ENCODE measurements around the gene TRMT112.
A peak's percentile ranks its signal among the peaks of the same experiment; 100 is the strongest.

The TRMT112 gene

GRCh38 chr11:64287676-64288352 is 29.5 kb downstream of the TRMT112 start:
- no peaks in the 10 kb centered on the region for H3K9me3 ChIP-seq (ENCODE audit: insufficient read depth, low read length)
- no peak for DNase-seq (ENCODE audit: low read depth, low spot score)
- H3K27me3 ChIP-seq (ENCODE audit: insufficient read depth, insufficient read length) = peaks cover 38% of the 10 kb centered on the region
- no peak overlapping the region for H3K4me3 ChIP-seq (ENCODE audit: insufficient read length, low read depth)
- peaks cover 13% of the 10 kb centered on the region for H3K36me3 ChIP-seq (ENCODE audit: insufficient read depth, insufficient read length, low read length)
- H3K4me1 ChIP-seq (ENCODE audit: insufficient read depth, insufficient read length) = peaks cover 11% of the 10 kb centered on the region
- TF ChIP-seq SUZ12 (IDR thresholded peaks at IDR 0.05; ENCODE audit: extremely low read depth, insufficient read depth, insufficient read length) (no peak), ZNF274 (IDR thresholded peaks at IDR 0.05; ENCODE audit: low read depth, low read length) (no peak), YY1 (IDR thresholded peaks at IDR 0.05; ENCODE audit: insufficient read depth, insufficient read length) (no peak)
- H3K9ac ChIP-seq (ENCODE audit: insufficient read length, low read depth) = no peak overlapping the region

- no peak overlapping the region for H3K9ac ChIP-seq (ENCODE audit: insufficient read length, low read depth)
- no peak for TF ChIP-seq ZNF274 (IDR thresholded peaks at IDR 0.05; ENCODE audit: low read depth, low read length)
- TF ChIP-seq SUZ12 (IDR thresholded peaks at IDR 0.05; ENCODE audit: extremely low read depth, insufficient read depth, insufficient read length) = no peak
- TF ChIP-seq YY1 (IDR thresholded peaks at IDR 0.05; ENCODE audit: insufficient read depth, insufficient read length) = no peak
- no peaks in the 10 kb centered on the region for H3K9me3 ChIP-seq (ENCODE audit: insufficient read depth, low read length)
- H3K4me3 ChIP-seq (ENCODE audit: insufficient read length, low read depth) = no peak overlapping the region
- DNase-seq (ENCODE audit: low read depth, low spot score) = no peak
- peaks cover 20% of the 10 kb centered on the region for H3K36me3 ChIP-seq (ENCODE audit: insufficient read depth, insufficient read length, low read length)
- H3K4me1 ChIP-seq (ENCODE audit: insufficient read depth, insufficient read length) = peaks cover 6% of the 10 kb centered on the region
- peaks cover 28% of the 10 kb centered on the region for H3K27me3 ChIP-seq (ENCODE audit: insufficient read depth, insufficient read length)
Measured at GRCh38 chr11:64286801-64287159, 30.6 kb downstream of the TRMT112 start.

- Histone ChIP-seq H3K9ac (ENCODE audit: insufficient read length, low read depth) (peak overlapping the region; percentile 93), H3K27me3 (ENCODE audit: insufficient read depth, insufficient read length) (peaks cover 21% of the 10 kb centered on the region), H3K36me3 (ENCODE audit: insufficient read depth, insufficient read length, low read length) (peaks cover 23% of the 10 kb centered on the region), H3K9me3 (ENCODE audit: insufficient read depth, low read length) (no peaks in the 10 kb centered on the region), H3K4me1 (ENCODE audit: insufficient read depth, insufficient read length) (peaks cover 4% of the 10 kb centered on the region), H3K4me3 (ENCODE audit: insufficient read length, low read depth) (peak overlapping the region; percentile 75)
- TF ChIP-seq ZNF274 (IDR thresholded peaks at IDR 0.05; ENCODE audit: low read depth, low read length) (no peak), YY1 (IDR thresholded peaks at IDR 0.05; ENCODE audit: insufficient read depth, insufficient read length) (no peak), SUZ12 (IDR thresholded peaks at IDR 0.05; ENCODE audit: extremely low read depth, insufficient read depth, insufficient read length) (no peak)
- DNase-seq (ENCODE audit: low read depth, low spot score) = no peak
Measured at GRCh38 chr11:64285885-64286800, 31.2 kb downstream of the TRMT112 start.

- Histone ChIP-seq H3K4me1 (ENCODE audit: insufficient read depth, insufficient read length) (peaks cover 2% of the 10 kb centered on the region), H3K4me3 (ENCODE audit: insufficient read length, low read depth) (peak within 1 kb of the TSS; percentile 75), H3K36me3 (ENCODE audit: insufficient read depth, insufficient read length, low read length) (peaks cover 23% of the 10 kb centered on the region), H3K27me3 (ENCODE audit: insufficient read depth, insufficient read length) (peaks cover 12% of the 10 kb centered on the region), H3K9me3 (ENCODE audit: insufficient read depth, low read length) (no peaks in the 10 kb centered on the region), H3K9ac (ENCODE audit: insufficient read length, low read depth) (peak within 1 kb of the TSS; percentile 93)
- no peak for DNase-seq (ENCODE audit: low read depth, low spot score)
- TF ChIP-seq YY1 (IDR thresholded peaks at IDR 0.05; ENCODE audit: insufficient read depth, insufficient read length) (peak; percentile 84), ZNF274 (IDR thresholded peaks at IDR 0.05; ENCODE audit: low read depth, low read length) (no peak)
Measured at GRCh38 chr11:64284962-64285884, 32.1 kb downstream of the TRMT112 start, which contains the start of gene GPR137. GPR137 (plus strand) TSS chr11:64285848; CDS start chr11:64286525, 677 bp downstream.

- H3K27me3 ChIP-seq (ENCODE audit: insufficient read depth, insufficient read length) = peaks cover 3% of the 10 kb centered on the region
- no peaks in the 10 kb centered on the region for H3K9me3 ChIP-seq (ENCODE audit: insufficient read depth, low read length)
- peaks cover 2% of the 10 kb centered on the region for H3K4me1 ChIP-seq (ENCODE audit: insufficient read depth, insufficient read length)
- no peak for TF ChIP-seq ZNF274 (IDR thresholded peaks at IDR 0.05; ENCODE audit: low read depth, low read length)
- no peak for TF ChIP-seq YY1 (IDR thresholded peaks at IDR 0.05; ENCODE audit: insufficient read depth, insufficient read length)
- no peak for TF ChIP-seq SUZ12 (IDR thresholded peaks at IDR 0.05; ENCODE audit: extremely low read depth, insufficient read depth, insufficient read length)
- H3K36me3 ChIP-seq (ENCODE audit: insufficient read depth, insufficient read length, low read length) = peaks cover 21% of the 10 kb centered on the region
- peak within 1 kb of the TSS; percentile 75 for H3K4me3 ChIP-seq (ENCODE audit: insufficient read length, low read depth)
- peak; percentile 92 for DNase-seq (ENCODE audit: low read depth, low spot score)
- peak within 1 kb of the TSS; percentile 94 for H3K9ac ChIP-seq (ENCODE audit: insufficient read length, low read depth)
Measured at GRCh38 chr11:64284048-64284961, 33.1 kb downstream of the TRMT112 start, which contains the start of gene BAD. BAD (minus strand) TSS chr11:64284665; CDS start chr11:64284368, 297 bp downstream.

GRCh38 chr11:64283092-64283491 is 34.3 kb downstream of the TRMT112 start:
- Histone ChIP-seq H3K9me3 (ENCODE audit: insufficient read depth, low read length) (no peaks in the 10 kb centered on the region), H3K9ac (ENCODE audit: insufficient read length, low read depth) (no peak overlapping the region), H3K4me1 (ENCODE audit: insufficient read depth, insufficient read length) (peaks cover 11% of the 10 kb centered on the region), H3K4me3 (ENCODE audit: insufficient read length, low read depth) (no peak overlapping the region), H3K27me3 (ENCODE audit: insufficient read depth, insufficient read length) (no peaks in the 10 kb centered on the region), H3K36me3 (ENCODE audit: insufficient read depth, insufficient read length, low read length) (peaks cover 26% of the 10 kb centered on the region)
- no peak for DNase-seq (ENCODE audit: low read depth, low spot score)
- TF ChIP-seq SUZ12 (IDR thresholded peaks at IDR 0.05; ENCODE audit: extremely low read depth, insufficient read depth, insufficient read length) (no peak), ZNF274 (IDR thresholded peaks at IDR 0.05; ENCODE audit: low read depth, low read length) (no peak)

Data from NT2/D1 (cell line).